Naive B cell (primary cell): ENCODE data around the gene CCNY. TPM values are rescaled to one million over a fixed set of nuclear protein-coding genes. Genes with fewer than 3 reads are reported as not detected.
"Not testable (repeated sequence)": the region's sequence is repeated elsewhere in the genome, so short reads cannot be mapped to it uniquely, and the experiment has no call there.

Experiments
- ATAC-seq, 2 donors: fragments of 150-1000 bp; cut with Tn5 transposase; 2 replicates each; pipeline ENCODE4 v1.10.0; 2021; ENCODE audit warnings: low read depth in 2 of 2, mild to moderate bottlenecking in 2 of 2, moderate library complexity in 2 of 2
- DNase-seq: peaks from one replicate; pipeline ENCODE4 v3.0.0; 2022
- H3K27ac Mint-ChIP-seq, 6 donors: one replicate each; pipeline ENCODE4 v1.8.0; 2020 to 2022; ENCODE audit warnings: mild to moderate bottlenecking in 6 of 6, mixed read lengths in 6 of 6, moderate library complexity in 5 of 6, inconsistent platforms in 2 of 6
- H3K27me3 Mint-ChIP-seq, 3 donors: one replicate each; pipeline ENCODE4 v1.8.0; 2021 to 2022; ENCODE audit warnings: mixed read lengths in 3 of 3, mild to moderate bottlenecking in 1 of 3
- H3K36me3 Mint-ChIP-seq, 2 donors: one replicate each; pipeline ENCODE4 v1.8.0; 2020 to 2022; ENCODE audit warnings: mixed read lengths in 2 of 2, inconsistent platforms in 1 of 2, mild to moderate bottlenecking in 1 of 2
- H3K4me1 Mint-ChIP-seq, 3 donors: one replicate each; pipeline ENCODE4 v1.8.0; 2020 to 2022; ENCODE audit warnings: mixed read lengths in 3 of 3, inconsistent platforms in 1 of 3, mild to moderate bottlenecking in 1 of 3, moderate library complexity in 1 of 3
- H3K4me3 Mint-ChIP-seq, 8 donors: one replicate each; pipeline ENCODE4 v1.8.0; 2020 to 2022; ENCODE audit warnings: mild to moderate bottlenecking in 8 of 8, mixed read lengths in 8 of 8, moderate library complexity in 8 of 8, inconsistent platforms in 2 of 8
- H3K9me3 Mint-ChIP-seq, 7 donors: one replicate each; pipeline ENCODE4 v1.8.0; 2020 to 2022; ENCODE audit warnings: mixed read lengths in 7 of 7, mild to moderate bottlenecking in 5 of 7, inconsistent platforms in 2 of 7, moderate library complexity in 1 of 7
- polyA plus RNA-seq, 6 donors: library from polyadenylated mRNA; unstranded; fragments of 300-500 nt; fragmentation: Illumina TruSeq; gene quantifications; one replicate each; pipeline ENCODE4 v1.2.3, GENCODE V29; 2021; ENCODE audit warnings: low read depth in 6 of 6

Gene CCNY
- polyA plus RNA-seq: 10 to 100 TPM in 5 of 6 donors, 1 to 10 TPM in 1; 9.4 to 27.7 (median 13.6) TPM

DNA sequence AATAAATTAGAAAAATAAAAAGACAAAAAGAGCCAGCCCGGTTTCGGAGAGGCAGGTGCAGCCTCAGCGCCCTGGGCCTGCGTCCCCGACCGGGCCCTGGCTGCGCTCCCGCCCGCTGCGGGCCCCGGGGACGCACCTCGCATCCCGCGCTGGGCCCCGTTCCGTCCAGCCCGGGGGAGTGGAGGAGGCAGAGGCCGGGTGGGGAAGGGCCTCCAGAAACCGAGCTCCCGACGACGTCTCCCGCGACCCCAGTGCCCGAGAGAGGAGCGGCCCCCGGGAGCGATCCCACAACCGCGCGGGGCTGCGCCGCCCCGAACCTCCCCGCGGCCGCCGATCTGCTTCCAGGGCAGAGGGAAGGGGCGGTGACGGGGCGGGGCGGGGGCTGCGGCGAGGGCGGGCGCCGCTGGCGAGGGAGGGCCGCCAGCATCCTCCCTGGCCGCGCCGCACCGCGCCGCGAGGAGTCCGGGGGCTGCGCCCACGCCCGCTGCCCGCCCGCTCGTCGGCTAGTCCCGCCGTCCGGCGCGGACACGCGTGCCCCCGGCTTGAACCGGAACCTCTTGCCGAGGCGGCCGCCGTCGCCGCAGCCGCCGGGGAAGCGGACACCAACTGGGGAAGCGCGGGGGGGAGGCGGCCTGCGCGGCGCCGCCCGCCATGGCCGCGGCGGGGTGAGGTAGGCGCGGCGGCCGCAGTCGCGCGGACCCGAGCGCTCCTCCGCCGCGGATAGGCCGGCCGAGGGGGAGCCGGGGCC is at the start of gene CCNY:
Gene CCNY (plus strand): TSS at position 426 of the 748 bp plus-strand sequence. CDS start 545 bp downstream, outside the sequence.
- peak within 1 kb of the TSS; percentile 86 to 96 (median 92) for H3K4me3 Mint-ChIP-seq
- DNase-seq (peak; percentile 77), ATAC-seq (peak; percentile 85 to 86)
- peaks cover 40 to 74% (median 66%) of the 10 kb centered on the region in 3 donors for H3K4me1 Mint-ChIP-seq
- peak within 1 kb of the TSS; percentile 91 to 99 (median 92) for H3K27ac Mint-ChIP-seq
- H3K9me3 Mint-ChIP-seq: no peaks in the 10 kb centered on the region
- H3K27me3 Mint-ChIP-seq: no peaks in the 10 kb centered on the region
- H3K36me3 Mint-ChIP-seq: no peaks in the 10 kb centered on the region

DNA sequence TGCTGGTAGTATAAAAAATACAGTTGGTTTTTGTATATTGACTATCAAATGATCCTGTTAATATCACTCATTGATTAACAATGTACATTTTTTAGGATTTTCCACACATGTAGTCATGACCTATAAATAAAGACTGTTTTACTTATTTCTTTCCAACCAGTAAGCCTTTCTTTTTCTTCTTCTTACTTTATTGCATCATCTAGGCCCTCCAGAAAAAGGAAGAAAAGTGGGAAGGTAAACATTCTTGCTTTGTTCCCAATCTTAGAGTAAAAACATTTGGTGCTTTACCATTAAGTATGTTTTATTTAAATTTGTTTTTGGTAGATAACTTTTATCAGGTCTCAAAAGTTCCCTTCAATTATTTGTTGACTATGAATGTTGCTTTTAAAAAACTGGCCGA is 47.1 kb upstream of the CCNY start:
- Mint-ChIP-seq H3K27ac (no peak overlapping the region), H3K36me3 (no peaks in the 10 kb centered on the region), H3K9me3 (no peaks in the 10 kb centered on the region), H3K4me3 (no peak overlapping the region), H3K4me1 (no peaks in the 10 kb centered on the region), H3K27me3 (no peaks in the 10 kb centered on the region)
- no peak for DNase-seq
- no peak for ATAC-seq

DNA sequence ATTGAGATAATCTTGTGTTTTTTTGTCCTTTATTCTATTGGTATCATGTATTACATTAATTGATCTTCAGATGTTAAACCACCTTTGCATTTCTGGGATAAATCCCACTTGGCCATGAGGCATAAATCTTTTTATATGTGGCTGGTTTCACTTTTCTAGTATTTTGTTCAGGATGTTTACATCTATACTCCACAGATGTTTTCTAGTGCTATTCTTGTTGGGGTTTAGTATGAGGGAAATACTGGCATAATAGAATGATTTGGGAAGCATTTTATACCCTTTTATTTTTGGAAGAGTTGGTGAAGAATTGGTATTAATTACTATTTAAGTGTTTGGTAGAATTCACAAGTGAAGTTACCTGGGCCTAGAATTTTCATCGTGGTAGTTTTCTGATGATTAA is 41.8 kb upstream of the CCNY start:
- ATAC-seq (no peak), DNase-seq (no peak)
- no peak overlapping the region for H3K4me3 Mint-ChIP-seq
- no peak overlapping the region for H3K27ac Mint-ChIP-seq
- no peaks in the 10 kb centered on the region for H3K36me3 Mint-ChIP-seq
- H3K4me1 Mint-ChIP-seq: no peaks in the 10 kb centered on the region
- H3K27me3 Mint-ChIP-seq: peaks cover 0 to 13% (median 0%) of the 10 kb centered on the region in 3 donors
- no peaks in the 10 kb centered on the region for H3K9me3 Mint-ChIP-seq

DNA sequence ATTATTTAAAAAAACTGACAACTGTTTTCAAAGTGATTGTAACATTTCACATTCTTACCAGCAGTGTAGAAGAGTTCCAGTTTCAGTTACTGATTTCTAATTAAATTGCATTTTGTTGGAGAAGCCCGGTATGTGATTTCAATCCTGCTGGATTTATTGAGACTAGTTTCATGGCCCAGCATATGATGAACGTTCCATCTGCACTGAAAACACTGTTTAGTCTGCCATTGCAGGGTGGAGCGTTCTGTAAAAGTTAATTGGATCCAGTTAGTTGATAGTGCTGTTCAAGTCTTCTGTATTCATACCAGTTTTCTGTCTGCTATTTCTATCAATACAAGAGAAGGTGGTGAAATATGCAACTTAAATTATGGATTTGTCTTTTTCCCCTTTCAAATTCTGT is 37.3 kb upstream of the CCNY start:
- H3K36me3 Mint-ChIP-seq: no peaks in the 10 kb centered on the region
- ATAC-seq: no peak
- H3K4me3 Mint-ChIP-seq: no peak overlapping the region

DNA sequence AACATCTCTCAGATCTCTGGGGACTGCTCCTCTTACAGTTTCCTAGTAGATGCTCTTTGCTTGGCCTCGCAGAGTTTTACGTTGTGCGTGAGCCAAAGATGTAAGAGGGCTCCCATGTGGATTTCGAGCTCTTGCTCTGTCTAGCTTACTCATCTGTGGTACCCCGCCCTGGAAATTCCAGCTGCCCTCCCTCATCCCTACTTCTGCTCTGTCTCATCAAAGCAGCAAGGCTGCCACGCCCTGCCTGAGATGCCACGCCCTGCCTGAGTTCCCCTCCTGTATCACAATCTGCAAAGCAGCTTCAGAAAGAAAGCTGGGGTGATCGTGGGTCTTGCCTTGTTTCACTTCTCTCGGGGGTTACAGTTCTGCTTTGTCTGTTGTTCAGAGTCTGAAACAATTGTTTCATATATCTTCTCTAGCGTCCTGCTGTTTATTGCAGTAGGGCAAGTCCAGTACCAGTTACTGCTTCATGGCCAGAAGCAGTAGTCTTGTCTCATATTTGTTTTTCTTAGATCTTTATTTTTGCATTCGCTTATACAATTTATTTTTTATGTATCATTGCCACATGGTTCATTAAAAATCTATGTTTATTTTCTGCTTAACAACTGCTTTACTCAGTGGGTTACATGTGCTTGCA is 36.1 kb upstream of the CCNY start:
- Mint-ChIP-seq H3K27me3 (peaks cover 0 to 25% (median 8%) of the 10 kb centered on the region in 3 donors), H3K4me1 (peaks cover 9 to 10% (median 9%) of the 10 kb centered on the region in 3 donors), H3K4me3 (peak overlapping the region in 4 of 8 donors; percentile 1 to 51 (median 28)), H3K36me3 (no peaks in the 10 kb centered on the region), H3K27ac (peak overlapping the region; percentile 0 to 59 (median 28)), H3K9me3 (peaks cover 0 to 2% (median 0%) of the 10 kb centered on the region in 7 donors)
- DNase-seq: peak; percentile 60
- peak; percentile 99 to 100 for ATAC-seq

More for the DNA sequence above, 37.3 kb upstream of the CCNY start:
- peaks cover 0 to 17% (median 0%) of the 10 kb centered on the region in 3 donors for H3K27me3 Mint-ChIP-seq
- no peak for DNase-seq
- peaks cover 0 to 2% (median 0%) of the 10 kb centered on the region in 7 donors for H3K9me3 Mint-ChIP-seq
- H3K27ac Mint-ChIP-seq: no peak overlapping the region
- H3K4me1 Mint-ChIP-seq: peaks cover 9 to 10% (median 9%) of the 10 kb centered on the region in 3 donors

DNA sequence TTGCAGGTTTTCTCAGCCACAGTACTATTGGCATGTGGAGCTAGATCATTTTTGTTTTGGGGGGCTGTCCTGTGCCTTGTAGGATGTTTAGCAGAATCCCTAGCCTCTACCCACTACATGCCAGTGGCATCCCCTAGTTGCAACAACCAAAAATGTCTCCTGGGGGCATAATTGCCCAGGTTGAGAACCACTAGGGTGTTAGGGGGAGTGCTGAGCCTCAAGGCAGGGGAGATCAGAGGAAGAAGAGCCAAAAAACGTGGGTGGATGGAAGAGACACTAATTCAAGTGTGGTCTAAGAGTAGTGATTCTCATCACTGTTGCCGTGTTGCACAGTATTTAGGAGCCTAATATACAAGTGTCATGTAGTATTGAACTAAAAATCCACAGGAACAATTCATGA is 31.7 kb upstream of the CCNY start:
- H3K4me1 Mint-ChIP-seq: peaks cover 9 to 18% (median 13%) of the 10 kb centered on the region in 3 donors
- DNase-seq (no peak), ATAC-seq (no peak)
- no peak overlapping the region for H3K4me3 Mint-ChIP-seq
- no peaks in the 10 kb centered on the region for H3K36me3 Mint-ChIP-seq
- H3K27me3 Mint-ChIP-seq: peaks cover 4 to 43% (median 43%) of the 10 kb centered on the region in 3 donors
- H3K9me3 Mint-ChIP-seq: peaks cover 0 to 3% (median 0%) of the 10 kb centered on the region in 7 donors
- H3K27ac Mint-ChIP-seq: no peak overlapping the region

DNA sequence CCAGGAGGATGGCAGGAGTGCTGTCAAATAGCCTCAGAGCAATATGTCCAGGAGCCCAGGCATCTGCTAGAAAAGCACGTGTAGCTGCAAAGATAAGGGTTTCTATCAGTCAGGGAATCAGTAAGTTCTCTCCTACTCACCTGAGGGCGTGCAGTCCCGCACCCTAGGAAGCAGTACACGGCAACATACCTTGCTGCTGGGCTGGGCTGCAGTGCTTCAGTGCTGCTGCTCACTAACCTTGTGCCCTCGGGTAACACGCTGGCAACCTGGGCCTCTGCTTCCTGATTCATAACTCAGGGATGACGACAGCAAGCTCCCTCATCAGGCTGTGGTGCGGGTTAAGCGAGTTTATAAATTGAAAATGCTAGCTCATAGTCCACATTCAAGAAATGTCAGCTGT is 29.5 kb upstream of the CCNY start:
- Mint-ChIP-seq H3K4me1 (peaks cover 0 to 9% (median 5%) of the 10 kb centered on the region in 3 donors), H3K9me3 (peaks cover 0 to 4% (median 0%) of the 10 kb centered on the region in 7 donors), H3K27me3 (peaks cover 4 to 49% (median 43%) of the 10 kb centered on the region in 3 donors), H3K36me3 (no peaks in the 10 kb centered on the region), H3K4me3 (no peak overlapping the region), H3K27ac (peak overlapping the region in 2 of 6 donors; percentile 23 to 26)
- ATAC-seq (no peak), DNase-seq (no peak)

DNA sequence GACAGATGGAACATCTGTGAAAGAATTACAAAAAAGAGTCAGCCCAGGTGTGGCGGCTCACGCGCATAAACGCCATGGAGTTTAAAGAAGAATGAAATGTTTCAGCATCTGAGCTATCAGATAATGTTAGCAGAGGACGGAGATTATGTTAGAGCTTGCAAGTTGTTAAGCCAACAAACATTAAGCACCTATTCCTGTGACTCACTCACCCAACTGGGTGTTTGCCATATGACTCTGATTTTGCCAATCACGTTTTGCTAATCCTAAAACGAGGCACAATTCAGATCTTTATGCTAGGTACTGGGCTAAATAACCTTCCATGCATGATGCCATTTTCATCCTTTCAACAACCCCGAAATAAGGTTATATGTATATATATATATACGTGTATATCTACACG is 29.0 kb upstream of the CCNY start:
- ATAC-seq: no peak
- Mint-ChIP-seq H3K27ac (peak overlapping the region in 1 of 6 donors; percentile 26), H3K36me3 (no peaks in the 10 kb centered on the region), H3K9me3 (peaks cover 0 to 5% (median 0%) of the 10 kb centered on the region in 7 donors), H3K4me3 (no peak overlapping the region), H3K27me3 (peaks cover 4 to 49% (median 43%) of the 10 kb centered on the region in 3 donors), H3K4me1 (peaks cover 0 to 9% (median 5%) of the 10 kb centered on the region in 3 donors)
- no peak for DNase-seq

DNA sequence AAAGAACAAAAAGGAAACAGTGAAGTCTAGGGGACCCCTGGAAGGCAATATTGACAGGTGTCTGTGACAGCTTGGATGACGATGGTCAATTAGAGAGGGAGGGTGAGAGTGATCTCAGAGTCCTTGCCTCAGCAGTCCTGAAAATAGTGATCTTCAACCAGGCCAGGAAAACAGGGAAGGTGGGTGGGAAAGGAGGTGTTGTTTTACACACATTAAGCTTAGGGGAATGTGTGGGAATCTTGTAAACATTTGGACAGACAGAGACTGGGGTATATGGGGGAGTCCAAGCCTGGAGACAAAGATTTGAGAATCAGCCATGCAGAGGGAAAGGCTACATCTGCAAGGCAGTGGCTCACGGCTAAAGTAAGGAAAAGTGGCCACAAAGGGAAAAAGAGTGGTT is 27.5 kb upstream of the CCNY start:
- H3K36me3 Mint-ChIP-seq: peaks cover 0 to 2% of the 10 kb centered on the region in 2 donors
- DNase-seq (no peak), ATAC-seq (no peak)
- peaks cover 0 to 9% (median 5%) of the 10 kb centered on the region in 3 donors for H3K4me1 Mint-ChIP-seq
- peak overlapping the region in 3 of 6 donors; percentile 21 to 48 (median 39) for H3K27ac Mint-ChIP-seq
- peaks cover 0 to 14% (median 10%) of the 10 kb centered on the region in 7 donors for H3K9me3 Mint-ChIP-seq
- H3K4me3 Mint-ChIP-seq: no peak overlapping the region
- H3K27me3 Mint-ChIP-seq: peaks cover 4 to 47% (median 43%) of the 10 kb centered on the region in 3 donors

DNA sequence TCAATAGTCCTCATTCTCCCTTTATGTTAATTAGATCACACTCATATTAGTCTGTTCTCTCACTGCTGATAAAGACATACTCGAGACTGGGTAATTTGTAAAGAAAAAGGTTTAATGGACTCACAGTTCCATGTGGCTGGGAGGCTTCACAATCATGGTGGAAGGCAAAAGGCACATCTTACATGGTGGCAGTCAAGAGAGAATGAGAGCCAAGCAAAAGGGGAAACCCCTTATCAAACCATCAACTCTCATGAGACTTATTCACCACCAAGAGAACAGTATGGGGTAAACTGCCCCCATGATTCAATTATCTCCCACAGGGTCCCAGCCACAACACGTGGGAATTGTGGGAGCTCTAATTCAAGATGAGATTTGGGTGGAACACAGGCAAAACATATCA is 22.2 kb upstream of the CCNY start:
- not testable (repeated sequence) for H3K27ac Mint-ChIP-seq

DNA sequence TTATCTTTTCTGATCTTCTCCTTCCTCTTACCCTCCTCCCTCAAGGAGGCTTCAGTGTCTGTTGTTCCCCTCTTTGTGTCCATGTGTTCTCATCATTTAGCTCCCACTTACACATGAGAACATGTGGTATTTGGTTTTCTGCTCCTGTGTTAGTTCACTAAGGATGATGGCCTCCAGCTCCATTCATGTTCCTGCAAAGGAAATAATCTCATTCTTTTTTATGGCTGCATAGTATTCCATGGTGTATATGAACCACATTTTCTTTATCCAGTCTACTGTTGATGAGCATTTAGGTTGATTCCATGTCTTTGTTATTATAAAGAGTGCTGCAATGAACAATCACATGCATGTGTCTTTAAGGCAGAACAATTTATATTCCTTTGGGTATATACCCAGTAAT is 21.1 kb upstream of the CCNY start:
- Mint-ChIP-seq H3K36me3 (peaks cover 12 to 17% of the 10 kb centered on the region in 2 donors), H3K9me3 (peaks cover 0 to 29% (median 16%) of the 10 kb centered on the region in 7 donors), H3K4me1 (peaks cover 0 to 20% (median 19%) of the 10 kb centered on the region in 3 donors)
- not testable (repeated sequence) for DNase-seq, H3K27me3 Mint-ChIP-seq, H3K27ac Mint-ChIP-seq, ATAC-seq, H3K4me3 Mint-ChIP-seq

More for the DNA sequence above, 22.2 kb upstream of the CCNY start:
- H3K4me3 Mint-ChIP-seq, H3K27me3 Mint-ChIP-seq, DNase-seq, ATAC-seq: not testable (repeated sequence)
- peaks cover 0 to 19% (median 17%) of the 10 kb centered on the region in 3 donors for H3K4me1 Mint-ChIP-seq
- peaks cover 12 to 16% of the 10 kb centered on the region in 2 donors for H3K36me3 Mint-ChIP-seq
- H3K9me3 Mint-ChIP-seq: peaks cover 0 to 29% (median 16%) of the 10 kb centered on the region in 7 donors

DNA sequence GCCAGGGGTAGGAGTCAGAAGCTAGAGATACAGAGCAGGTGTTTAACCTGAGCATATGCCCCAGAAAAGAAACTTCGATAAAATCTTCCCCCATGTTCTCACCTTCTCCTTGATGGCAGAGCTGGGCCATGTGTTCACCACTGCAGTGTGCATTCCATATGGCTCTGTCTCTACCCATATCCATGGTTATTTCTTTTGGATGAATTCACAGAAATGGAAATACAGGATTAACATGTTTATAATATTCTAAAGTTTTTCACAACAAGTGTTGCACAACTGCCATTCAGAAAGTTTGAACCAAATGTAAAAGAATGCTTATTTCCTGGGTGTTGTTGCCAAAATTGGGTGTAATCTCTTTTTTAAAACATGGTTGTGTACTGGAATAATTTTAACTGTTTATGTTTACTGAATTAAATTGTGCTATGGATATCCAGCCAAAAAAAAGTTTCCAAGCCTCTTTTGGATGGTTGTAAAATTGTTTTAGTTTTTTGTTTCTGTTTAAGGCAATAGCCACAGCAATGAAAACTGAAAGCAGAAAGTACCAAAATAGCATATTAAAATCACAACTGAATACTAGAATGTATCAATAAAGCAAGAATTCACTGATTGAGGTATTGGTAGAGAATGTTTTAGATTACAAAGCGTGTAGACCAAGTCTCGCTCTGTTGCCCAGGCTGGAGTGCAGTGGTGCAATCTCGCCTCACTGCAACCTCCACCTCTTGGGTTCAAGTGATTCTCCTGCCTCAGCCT is 19.9 kb upstream of the CCNY start:
- DNase-seq (no peak), ATAC-seq (no peak)
- Mint-ChIP-seq H3K36me3 (peaks cover 16 to 17% of the 10 kb centered on the region in 2 donors), H3K4me1 (peaks cover 0 to 20% (median 19%) of the 10 kb centered on the region in 3 donors), H3K27ac (peak overlapping the region in 1 of 6 donors; percentile 53), H3K4me3 (no peak overlapping the region), H3K9me3 (peaks cover 0 to 29% (median 13%) of the 10 kb centered on the region in 7 donors), H3K27me3 (no peaks in the 10 kb centered on the region)

DNA sequence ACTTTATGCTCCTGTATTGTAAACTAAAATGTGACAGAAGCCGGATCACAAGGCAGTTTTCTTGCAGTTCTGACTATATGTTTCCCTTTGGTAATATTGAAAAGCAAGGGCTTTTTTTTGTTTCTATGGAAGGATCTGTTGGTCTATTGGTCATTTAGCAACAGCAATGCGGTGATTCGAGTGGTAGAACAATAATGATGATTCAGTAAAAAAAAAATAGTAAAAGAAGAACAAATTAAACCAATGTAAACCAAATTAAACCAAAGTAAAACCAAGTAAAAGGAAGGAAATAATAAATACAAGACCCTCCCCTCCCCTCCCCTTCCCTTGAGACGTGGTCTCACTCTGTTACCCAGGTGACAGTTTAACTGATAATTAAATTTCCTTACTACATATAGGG is 17.8 kb upstream of the CCNY start:
- Mint-ChIP-seq H3K27me3 (no peaks in the 10 kb centered on the region), H3K9me3 (peaks cover 0 to 29% (median 15%) of the 10 kb centered on the region in 7 donors), H3K4me1 (peaks cover 0 to 20% (median 19%) of the 10 kb centered on the region in 3 donors), H3K27ac (peak overlapping the region in 3 of 6 donors; percentile 8 to 59 (median 46)), H3K4me3 (no peak overlapping the region), H3K36me3 (peaks cover 17 to 26% of the 10 kb centered on the region in 2 donors)
- no peak for ATAC-seq
- no peak for DNase-seq
